Esophagus squamous epithelium (tissue), 5 donors: ENCODE results near the gene ZC3H12A. TPM values are rescaled to one million over a fixed set of nuclear protein-coding genes. Genes with fewer than 3 reads are reported as not detected.
"Not testable (repeated sequence)": the region's sequence is repeated elsewhere in the genome, so short reads cannot be mapped to it uniquely, and the experiment has no call there.

Experiments
- DNase-seq: peaks from one replicate; lab custom pipeline; 2025; lab: John Stamatoyannopoulos, UW
- H3K27ac ChIP-seq, 4 donors: fragments of 200-600 bp; sonication (generic); one replicate each; pipeline ENCODE4 v1.5.1; 2016 to 2019; ENCODE audit warnings: mild to moderate bottlenecking in 1 of 4
- H3K27me3 ChIP-seq, 4 donors: fragments of 200-600 bp; sonication (generic); 1 replicate in 3 of 4; 2 replicates in 1 of 4; pipeline versions ENCODE4 v1.5.1 to v1.6.0; 2017 to 2021; ENCODE audit warnings: antibody characterized with exemption in 1 of 4
- H3K36me3 ChIP-seq, 3 donors: fragments of 200-600 bp; sonication (generic); one replicate each; pipeline ENCODE4 v1.5.1; 2016 to 2019
- H3K4me1 ChIP-seq, 3 donors: fragments of 200-600 bp; sonication (generic); one replicate each; pipeline ENCODE4 v1.5.1; 2017 to 2019
- H3K4me3 ChIP-seq, 4 donors: fragments of 200-600 bp; sonication (generic); 1 replicate in 3 of 4; 2 replicates in 1 of 4; pipeline ENCODE4 v1.5.1; 2016 to 2019; ENCODE audit warnings: mild to moderate bottlenecking in 2 of 4, moderate library complexity in 1 of 4
- H3K9me3 ChIP-seq, 3 donors: fragments of 200-600 bp; sonication (generic); one replicate each; pipeline ENCODE4 v1.5.1; 2016 to 2019
- POLR2A ChIP-seq, 4 donors: fragments of 450-650 bp; IDR thresholded peaks; one replicate each; pipeline ENCODE4 v1.6.1; 2017; ENCODE audit warnings: antibody characterized with exemption in 4 of 4, mild to moderate bottlenecking in 4 of 4, moderate library complexity in 3 of 4
- WGBS, 2 donors: methylation state at CpG; one replicate each; pipeline ENCODE4 v1.1.5; 2018; 5-methylcytosine and 5-hydroxymethylcytosine counted together
- intact Hi-C: fragments of 100-400 bp; cut with DNase I; formaldehyde crosslinking; loops from one replicate; pipeline ENCODE4 v1.15.0; 2022
- total RNA-seq, 4 donors: library from RNA; depleted of rRNA; stranded (reverse); fragments of >200 nt; gene quantifications; one replicate each; pipeline ENCODE4 v1.1.0, GENCODE V29; 2016
- TF ChIP-seq, protein P1 (sequence below), 6 experiments: fragments of 450-650 bp in 4 of 6; fragments of 200-600 bp in 2 of 6; sonication (generic) in 2 of 6; IDR thresholded peaks; one replicate each; pipeline ENCODE4 v1.5.1; 2016 to 2019; ENCODE audit warnings: antibody characterized with exemption in 6 of 6, mild to moderate bottlenecking in 4 of 6, moderate library complexity in 4 of 6
- donor health status: DM: yes; HTN: yes; CAD: no.

The ZC3H12A gene
- total RNA-seq, 4 donors from 2014 or later, result 11.6 to 132 (median 49.0) TPM

- DNase-seq, result no peak
- Histone ChIP-seq H3K27me3 (no peaks in the 10 kb centered on the region), H3K36me3 (peaks cover 5 to 95% (median 8%) of the 10 kb centered on the region in 3 donors), H3K9me3 (no peaks in the 10 kb centered on the region), H3K27ac (peak overlapping the region in 1 of 4 donors; percentile 2), H3K4me3 (no peak overlapping the region), H3K4me1 (peaks cover 0 to 18% (median 0%) of the 10 kb centered on the region in 3 donors)
- WGBS, 2 donors, result 36 to 73% methylated on average over 1 to 2 of the region's 2 CpGs
- intact Hi-C loops, result no loop called here
- TF ChIP-seq, protein P1, sequence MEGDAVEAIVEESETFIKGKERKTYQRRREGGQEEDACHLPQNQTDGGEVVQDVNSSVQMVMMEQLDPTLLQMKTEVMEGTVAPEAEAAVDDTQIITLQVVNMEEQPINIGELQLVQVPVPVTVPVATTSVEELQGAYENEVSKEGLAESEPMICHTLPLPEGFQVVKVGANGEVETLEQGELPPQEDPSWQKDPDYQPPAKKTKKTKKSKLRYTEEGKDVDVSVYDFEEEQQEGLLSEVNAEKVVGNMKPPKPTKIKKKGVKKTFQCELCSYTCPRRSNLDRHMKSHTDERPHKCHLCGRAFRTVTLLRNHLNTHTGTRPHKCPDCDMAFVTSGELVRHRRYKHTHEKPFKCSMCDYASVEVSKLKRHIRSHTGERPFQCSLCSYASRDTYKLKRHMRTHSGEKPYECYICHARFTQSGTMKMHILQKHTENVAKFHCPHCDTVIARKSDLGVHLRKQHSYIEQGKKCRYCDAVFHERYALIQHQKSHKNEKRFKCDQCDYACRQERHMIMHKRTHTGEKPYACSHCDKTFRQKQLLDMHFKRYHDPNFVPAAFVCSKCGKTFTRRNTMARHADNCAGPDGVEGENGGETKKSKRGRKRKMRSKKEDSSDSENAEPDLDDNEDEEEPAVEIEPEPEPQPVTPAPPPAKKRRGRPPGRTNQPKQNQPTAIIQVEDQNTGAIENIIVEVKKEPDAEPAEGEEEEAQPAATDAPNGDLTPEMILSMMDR (IDR thresholded peaks at IDR 0.05), result no peak
- no peak for TF ChIP-seq POLR2A (IDR thresholded peaks at IDR 0.05)
Observed at GRCh38 chr1:37497832-37498231, 23.5 kb downstream of the ZC3H12A start.

DNA sequence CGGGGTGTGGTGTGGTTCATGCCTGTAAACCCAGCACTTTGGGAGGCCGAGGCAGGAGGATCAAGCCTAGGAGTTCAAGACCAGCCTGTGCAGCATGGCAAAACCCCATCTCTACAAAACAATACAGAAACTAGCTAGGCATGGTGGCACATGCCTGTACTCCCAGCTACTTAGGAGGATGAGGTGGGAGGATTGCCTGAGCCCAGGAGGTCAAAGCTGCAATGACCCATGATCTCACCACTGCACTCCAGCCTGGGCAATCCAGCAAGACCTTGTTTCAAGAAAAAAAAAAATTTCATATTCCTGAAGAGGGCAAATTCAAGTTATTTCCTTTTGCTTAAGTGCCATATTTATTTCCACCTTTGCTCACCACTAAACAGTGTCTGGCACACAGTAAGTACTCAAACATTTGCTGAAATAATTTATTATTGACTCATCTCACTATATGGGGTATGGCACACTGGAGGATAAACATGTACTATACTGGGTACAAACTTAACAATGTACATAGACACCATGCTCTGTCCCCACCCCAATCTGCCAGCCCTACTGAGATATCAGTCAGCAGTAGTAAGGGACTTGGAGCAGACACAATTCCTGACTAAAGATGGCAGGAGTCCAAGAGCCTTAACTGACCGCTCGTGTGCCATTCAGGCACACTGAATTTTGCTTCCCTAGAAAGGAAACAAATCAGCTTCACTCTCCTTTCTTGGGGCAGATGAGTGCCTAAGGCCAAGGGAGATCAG is 24.7 kb downstream of the ZC3H12A start:
- Histone ChIP-seq H3K27ac (peak overlapping the region in 3 of 4 donors; percentile 6 to 54 (median 7)), H3K4me3 (no peak overlapping the region), H3K27me3 (no peaks in the 10 kb centered on the region), H3K4me1 (peaks cover 0 to 18% (median 0%) of the 10 kb centered on the region in 3 donors), H3K36me3 (peaks cover 5 to 95% (median 12%) of the 10 kb centered on the region in 3 donors), H3K9me3 (no peaks in the 10 kb centered on the region)
- TF ChIP-seq, protein P1 (IDR thresholded peaks at IDR 0.05), result no peak
- no peak for TF ChIP-seq POLR2A (IDR thresholded peaks at IDR 0.05)
- 55 to 69% methylated on average over 4 of the region's 4 CpGs for WGBS, 2 donors
- intact Hi-C loops, result no loop called here
- no peak for DNase-seq

DNA sequence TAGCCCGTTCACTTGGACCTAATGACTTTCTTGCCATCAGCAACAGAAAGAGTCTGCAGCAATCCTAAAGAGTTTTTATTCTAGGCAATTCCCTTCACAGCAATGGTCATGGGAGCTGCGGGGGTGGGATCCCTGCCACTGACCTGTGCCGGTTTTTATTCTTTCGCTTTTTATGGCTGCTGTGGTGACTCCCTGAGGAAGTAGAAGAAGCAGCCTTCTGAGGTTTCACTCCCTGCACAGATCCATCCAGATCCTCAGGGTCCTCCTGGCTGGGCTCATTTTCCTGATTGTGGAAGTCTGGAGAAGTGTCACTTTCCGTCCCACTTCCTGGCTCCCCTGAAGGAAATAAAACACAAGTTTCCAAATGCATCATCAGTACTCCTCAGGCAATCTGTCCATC is 27.3 kb downstream of the ZC3H12A start:
- no peak overlapping the region for H3K4me3 ChIP-seq
- H3K4me1 ChIP-seq, result peaks cover 0 to 18% (median 0%) of the 10 kb centered on the region in 3 donors
- no peak for DNase-seq
- no peaks in the 10 kb centered on the region for H3K9me3 ChIP-seq
- WGBS, 2 donors, result 91% methylated on average over 5 of the region's 5 CpGs
- intact Hi-C loops, result no loop called here
- no peaks in the 10 kb centered on the region for H3K27me3 ChIP-seq
- TF ChIP-seq, protein P1 (IDR thresholded peaks at IDR 0.05), result no peak
- TF ChIP-seq POLR2A (IDR thresholded peaks at IDR 0.05), result no peak
- H3K36me3 ChIP-seq, result peaks cover 5 to 98% (median 13%) of the 10 kb centered on the region in 3 donors
- H3K27ac ChIP-seq, result no peak overlapping the region

DNA sequence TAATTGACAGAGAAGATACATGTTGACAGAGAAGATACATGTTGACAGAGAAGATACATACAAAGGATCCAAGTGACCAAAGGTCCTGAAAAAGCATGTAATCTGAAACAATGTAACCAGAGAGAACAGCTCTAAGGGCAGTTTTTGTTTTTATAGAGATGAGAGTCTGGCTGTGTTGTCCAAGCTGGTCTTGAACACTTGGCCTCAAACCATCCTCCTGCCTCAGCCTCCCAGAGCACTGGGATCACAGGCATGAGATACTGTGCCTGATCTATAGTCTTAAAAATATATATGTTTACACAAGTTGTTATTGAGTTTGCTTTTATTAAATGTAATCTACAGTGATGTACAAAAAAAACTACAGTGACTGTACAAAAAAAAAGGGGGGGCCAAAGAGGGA is 27.7 kb downstream of the ZC3H12A start:
- no peak overlapping the region for H3K27ac ChIP-seq
- intact Hi-C loops, result no loop called here
- H3K4me1 ChIP-seq, result peaks cover 0 to 18% (median 0%) of the 10 kb centered on the region in 3 donors
- H3K9me3 ChIP-seq, result no peaks in the 10 kb centered on the region
- H3K4me3 ChIP-seq, result no peak overlapping the region
- no peak for DNase-seq
- H3K36me3 ChIP-seq, result peaks cover 5 to 100% (median 13%) of the 10 kb centered on the region in 3 donors
- no peak for TF ChIP-seq POLR2A (IDR thresholded peaks at IDR 0.05)
- TF ChIP-seq, protein P1 (IDR thresholded peaks at IDR 0.05), result no peak
- no peaks in the 10 kb centered on the region for H3K27me3 ChIP-seq

DNA sequence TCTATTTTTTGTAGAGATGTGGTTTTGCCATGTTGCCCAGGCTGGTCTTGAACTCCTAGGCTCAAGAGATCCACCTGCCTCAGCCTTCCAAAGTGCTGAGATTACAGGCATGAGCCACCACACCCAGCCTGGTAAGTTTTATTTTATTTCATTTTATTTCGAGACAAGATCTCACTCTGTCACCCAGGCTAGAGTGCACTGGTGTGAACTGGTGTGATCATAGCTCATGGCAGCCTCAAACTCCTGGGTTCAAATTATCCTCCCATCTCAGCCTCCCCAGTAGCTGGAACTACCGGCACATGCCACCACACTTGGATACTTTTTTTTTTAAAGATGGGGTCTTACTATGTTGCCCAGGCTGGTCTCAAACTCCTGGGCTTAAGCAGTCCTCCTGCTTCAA is 28.4 kb downstream of the ZC3H12A start:
- 96 to 100% methylated on average over 2 of the region's 2 CpGs for WGBS, 2 donors
- H3K9me3 ChIP-seq, H3K27me3 ChIP-seq, H3K27ac ChIP-seq, DNase-seq, H3K4me3 ChIP-seq, intact Hi-C loops: not testable (repeated sequence)
- peaks cover 0 to 14% (median 0%) of the 10 kb centered on the region in 3 donors for H3K4me1 ChIP-seq
- H3K36me3 ChIP-seq, result peaks cover 5 to 100% (median 13%) of the 10 kb centered on the region in 3 donors
